Astrocyte (in vitro differentiated cells and primary cell): Measurements from ENCODE around the gene CDK3.

Experiments
- EZH2 ChIP-seq: IDR thresholded peaks from 2 replicates; pipeline ENCODE4 v1.6.1; 2012; ENCODE audit warnings: mild to moderate bottlenecking, low read length, inconsistent platforms; ENCODE audit not compliant: insufficient read depth
- TF ChIP-seq, protein P1 (sequence below): IDR thresholded peaks from 2 replicates; pipeline ENCODE4 v1.5.1; 2011; ENCODE audit warnings: low read depth, mild to moderate bottlenecking, inconsistent platforms, low read length, moderate library complexity; ENCODE audit not compliant: insufficient read depth

DNA sequence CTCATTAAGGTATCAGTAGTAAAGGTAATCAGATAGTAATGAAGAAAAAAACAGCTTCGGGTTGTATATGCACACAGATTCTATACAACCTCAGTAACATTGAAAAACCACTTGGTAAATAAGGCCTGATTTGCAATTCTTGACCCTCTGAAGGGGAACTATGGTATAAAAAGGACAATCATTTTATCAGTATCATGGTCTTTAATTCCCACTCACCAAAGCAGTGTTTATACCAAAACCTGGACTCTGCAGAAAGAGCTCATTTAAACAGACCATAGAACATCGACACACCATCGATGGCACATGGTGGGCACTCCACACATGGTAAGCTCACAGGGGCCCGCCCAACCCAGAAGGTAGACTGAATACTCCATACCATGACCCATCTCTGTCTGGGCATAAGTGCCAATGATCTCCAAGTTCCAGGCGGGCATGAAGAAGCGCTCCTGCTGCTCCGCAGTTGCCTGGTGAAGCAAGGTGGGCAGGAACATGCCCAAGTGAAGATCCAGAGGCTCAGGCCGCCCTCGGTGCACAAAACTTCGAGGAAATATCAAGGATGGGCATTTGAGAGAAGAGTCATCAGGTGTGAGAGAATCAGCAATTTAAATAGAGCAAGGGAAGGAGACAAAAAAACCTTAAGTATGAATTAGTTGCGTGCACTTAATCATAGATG is 40.7 kb upstream of the CDK3 start:
- TF ChIP-seq, protein P1, sequence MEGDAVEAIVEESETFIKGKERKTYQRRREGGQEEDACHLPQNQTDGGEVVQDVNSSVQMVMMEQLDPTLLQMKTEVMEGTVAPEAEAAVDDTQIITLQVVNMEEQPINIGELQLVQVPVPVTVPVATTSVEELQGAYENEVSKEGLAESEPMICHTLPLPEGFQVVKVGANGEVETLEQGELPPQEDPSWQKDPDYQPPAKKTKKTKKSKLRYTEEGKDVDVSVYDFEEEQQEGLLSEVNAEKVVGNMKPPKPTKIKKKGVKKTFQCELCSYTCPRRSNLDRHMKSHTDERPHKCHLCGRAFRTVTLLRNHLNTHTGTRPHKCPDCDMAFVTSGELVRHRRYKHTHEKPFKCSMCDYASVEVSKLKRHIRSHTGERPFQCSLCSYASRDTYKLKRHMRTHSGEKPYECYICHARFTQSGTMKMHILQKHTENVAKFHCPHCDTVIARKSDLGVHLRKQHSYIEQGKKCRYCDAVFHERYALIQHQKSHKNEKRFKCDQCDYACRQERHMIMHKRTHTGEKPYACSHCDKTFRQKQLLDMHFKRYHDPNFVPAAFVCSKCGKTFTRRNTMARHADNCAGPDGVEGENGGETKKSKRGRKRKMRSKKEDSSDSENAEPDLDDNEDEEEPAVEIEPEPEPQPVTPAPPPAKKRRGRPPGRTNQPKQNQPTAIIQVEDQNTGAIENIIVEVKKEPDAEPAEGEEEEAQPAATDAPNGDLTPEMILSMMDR, result no peak
- TF ChIP-seq EZH2, result no peak
